HepG2 (cell line): ENCODE results near the gene SOX9. TPM values are rescaled to one million over a fixed set of nuclear protein-coding genes. Genes with fewer than 3 reads are reported as not detected.

Source experiments
- CBX2 ChIP-seq, 2 experiments: fragments of 200-600 bp in 1 of 2; sonication (generic); formaldehyde crosslinking in 1 of 2; IDR thresholded peaks; 2 replicates each; pipeline versions ENCODE4 v1.7.0 to v1.8.1; 2018 to 2022; ENCODE audit warnings: low read depth in 2 of 2, low read length in 1 of 2, mild to moderate bottlenecking in 1 of 2, missing genetic modification reagents in 1 of 2
- CC2D1A ChIP-seq: sonication (generic); formaldehyde crosslinking; IDR thresholded peaks from 2 replicates; pipeline ENCODE4 v1.8.1; 2023; ENCODE audit warnings: mild to moderate bottlenecking, missing genetic modification reagents
- EED ChIP-seq: sonication (generic); formaldehyde crosslinking; IDR thresholded peaks from 2 replicates; pipeline ENCODE4 v1.5.0; 2020; ENCODE audit warnings: mild to moderate bottlenecking, missing genetic modification reagents
- ELK4 ChIP-seq: sonication (generic); formaldehyde crosslinking; IDR thresholded peaks from 2 replicates; pipeline ENCODE4 v1.9.0; 2021; ENCODE audit warnings: missing genetic modification reagents, borderline replicate concordance
- ERF ChIP-seq: IDR thresholded peaks from 2 replicates; pipeline ENCODE4 v1.6.1; 2018; ENCODE audit warnings: missing biosample characterization, missing genetic modification reagents
- ETS1 ChIP-seq: sonication (generic); formaldehyde crosslinking; IDR thresholded peaks from 2 replicates; pipeline ENCODE4 v1.4.0; 2020; ENCODE audit warnings: missing genetic modification reagents
- GPBP1L1 ChIP-seq: sonication (generic); formaldehyde crosslinking; IDR thresholded peaks from 2 replicates; pipeline ENCODE4 v1.5.0; 2020; ENCODE audit warnings: mild to moderate bottlenecking, missing genetic modification reagents
- KDM3A ChIP-seq: IDR thresholded peaks from 2 replicates; pipeline ENCODE4 v1.6.1; 2018; ENCODE audit warnings: low read depth, missing compliant biosample characterization
- MTA1 ChIP-seq: sonication (generic); formaldehyde crosslinking; IDR thresholded peaks from 2 replicates; pipeline ENCODE4 v1.4.0; 2020; ENCODE audit warnings: missing genetic modification reagents, mild to moderate bottlenecking, borderline replicate concordance
- NFIC ChIP-seq: IDR thresholded peaks from 2 replicates; pipeline ENCODE4 v1.6.1; 2012; ENCODE audit warnings: mild to moderate bottlenecking, low read length, inconsistent platforms
- TOE1 ChIP-seq: sonication (generic); formaldehyde crosslinking; IDR thresholded peaks from 2 replicates; pipeline ENCODE4 v1.4.0; 2020; ENCODE audit warnings: mild to moderate bottlenecking, missing genetic modification reagents
- USF2 ChIP-seq, 2 experiments: sonication (generic) in 1 of 2; formaldehyde crosslinking in 1 of 2; IDR thresholded peaks; 2 replicates each; pipeline versions ENCODE4 v1.5.1 to v1.6.1; 2011 to 2020; ENCODE audit warnings: borderline replicate concordance in 1 of 2, low read depth in 1 of 2, low read length in 1 of 2, mild to moderate bottlenecking in 1 of 2, missing genetic modification reagents in 1 of 2, moderate library complexity in 1 of 2
- ZNF143 ChIP-seq: sonication (generic); formaldehyde crosslinking; IDR thresholded peaks from 2 replicates; pipeline ENCODE4 v1.4.0; 2020; ENCODE audit warnings: missing genetic modification reagents
- ZNF230 ChIP-seq: sonication (generic); formaldehyde crosslinking; IDR thresholded peaks from 2 replicates; pipeline ENCODE4 v1.4.0; 2020; ENCODE audit warnings: mild to moderate bottlenecking, missing genetic modification reagents
- ZNF280B ChIP-seq: sonication (generic); formaldehyde crosslinking; IDR thresholded peaks from 2 replicates; pipeline ENCODE4 v1.5.0; 2020; ENCODE audit warnings: missing genetic modification reagents, mild to moderate bottlenecking, borderline replicate concordance
- ZNF441 ChIP-seq: sonication (generic); formaldehyde crosslinking; IDR thresholded peaks from 2 replicates; pipeline ENCODE4 v1.7.0; 2021; ENCODE audit warnings: missing genetic modification reagents, borderline replicate concordance
- ZSCAN22 ChIP-seq: sonication (generic); formaldehyde crosslinking; IDR thresholded peaks from 2 replicates; pipeline ENCODE4 v1.4.0; 2020; ENCODE audit warnings: mild to moderate bottlenecking, missing genetic modification reagents
- polyA plus RNA-seq, 8 experiments: library from polyadenylated mRNA; depleted of rRNA in 3 of 8; stranded (reverse) in 7 of 8; unstranded in 1 of 8; fragments of >200 nt; fragmentation: Illumina TruSeq in 4 of 8; extraction: Trizol in 4 of 8; gene quantifications; 2 replicates each; pipeline versions ENCODE4 v1.2.1 to v1.2.3, GENCODE V29; 2011 to 2016; ENCODE audit warnings: low read depth in 4 of 8, missing spikeins in 1 of 8, mixed read lengths in 1 of 8; ENCODE audit not compliant: insufficient read depth in 1 of 8
- total RNA-seq, 5 experiments: library from RNA; depleted of rRNA; stranded (reverse); fragments of >200 nt; fragmentation: Illumina TruSeq; extraction: Trizol; gene quantifications; 2 replicates each; pipeline ENCODE4 v1.2.3, GENCODE V29; 2016; ENCODE audit warnings: low read depth in 1 of 5

SOX9 gene
- total and polyA plus RNA-seq, 2 of the 13 experiments (the other 11 are each of a cell fraction or from before 2014, with no cell fraction given): 16.1 to 27.6 TPM

GRCh38 chr17:72118335-72119076 lies 2.3 kb upstream of the SOX9 start (continued):
- no peak for TF ChIP-seq USF2 (IDR thresholded peaks at IDR 0.05; ENCODE audit: low read depth, low read length)
- no peak for TF ChIP-seq USF2 (CRISPR knock-in tag; IDR thresholded peaks at IDR 0.05; ENCODE audit: borderline replicate concordance)
- no peak for TF ChIP-seq ZSCAN22 (CRISPR knock-in tag)
- 0 out of 2 replicates have a peak, but pooled peaks have one; percentile 29 for TF ChIP-seq ERF (CRISPR knock-in tag)
- no peak for TF ChIP-seq ZNF230 (CRISPR knock-in tag)
- TF ChIP-seq EED (CRISPR knock-in tag): peak; percentile 45; the same call in 1 of the 2 replicates
- 0 out of 2 replicates have a peak, but pooled peaks have one; percentile 11 for TF ChIP-seq ZNF280B (CRISPR knock-in tag)
- TF ChIP-seq ZNF441: peak; percentile 50; the same call in 1 of the 2 replicates
- TF ChIP-seq ELK4 (CRISPR knock-in tag): no peak
- TF ChIP-seq ZNF143 (CRISPR knock-in tag): no peak
- TF ChIP-seq TOE1 (CRISPR knock-in tag): no peak
- TF ChIP-seq ETS1 (CRISPR knock-in tag): no peak
- no peak; the same call in 1 of the 2 replicates for TF ChIP-seq CBX2 (IDR thresholded peaks at IDR 0.05; ENCODE audit: low read depth, low read length)
- TF ChIP-seq CBX2 (CRISPR knock-in tag; IDR thresholded peaks at IDR 0.05; ENCODE audit: low read depth): no peak
- no peak for TF ChIP-seq NFIC
- no peak for TF ChIP-seq GPBP1L1 (CRISPR knock-in tag)
- TF ChIP-seq KDM3A (CRISPR knock-in tag): no peak
- TF ChIP-seq MTA1 (CRISPR knock-in tag): no peak
- TF ChIP-seq CC2D1A: no peak
